ENCODE data around the gene MLST8.

The MLST8 gene

DNA sequence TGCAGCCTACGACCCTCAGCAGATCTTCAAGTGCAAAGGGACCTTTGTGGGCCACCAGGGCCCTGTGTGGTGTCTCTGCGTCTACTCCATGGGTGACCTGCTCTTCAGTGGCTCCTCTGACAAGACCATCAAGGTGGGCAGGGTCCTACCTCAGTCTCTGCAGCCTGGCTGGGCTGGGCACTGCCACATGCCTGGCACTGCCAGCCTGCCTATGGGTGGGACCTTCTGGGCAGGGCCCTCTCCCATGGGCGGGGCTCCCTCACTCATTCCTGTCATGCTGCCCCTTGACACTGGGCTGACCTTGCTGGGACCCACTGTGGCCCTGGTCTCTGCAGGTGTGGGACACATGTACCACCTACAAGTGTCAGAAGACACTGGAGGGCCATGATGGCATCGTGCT lies 31.3 kb upstream of the MLST8 start:
- no peak for DNase-seq

DNA sequence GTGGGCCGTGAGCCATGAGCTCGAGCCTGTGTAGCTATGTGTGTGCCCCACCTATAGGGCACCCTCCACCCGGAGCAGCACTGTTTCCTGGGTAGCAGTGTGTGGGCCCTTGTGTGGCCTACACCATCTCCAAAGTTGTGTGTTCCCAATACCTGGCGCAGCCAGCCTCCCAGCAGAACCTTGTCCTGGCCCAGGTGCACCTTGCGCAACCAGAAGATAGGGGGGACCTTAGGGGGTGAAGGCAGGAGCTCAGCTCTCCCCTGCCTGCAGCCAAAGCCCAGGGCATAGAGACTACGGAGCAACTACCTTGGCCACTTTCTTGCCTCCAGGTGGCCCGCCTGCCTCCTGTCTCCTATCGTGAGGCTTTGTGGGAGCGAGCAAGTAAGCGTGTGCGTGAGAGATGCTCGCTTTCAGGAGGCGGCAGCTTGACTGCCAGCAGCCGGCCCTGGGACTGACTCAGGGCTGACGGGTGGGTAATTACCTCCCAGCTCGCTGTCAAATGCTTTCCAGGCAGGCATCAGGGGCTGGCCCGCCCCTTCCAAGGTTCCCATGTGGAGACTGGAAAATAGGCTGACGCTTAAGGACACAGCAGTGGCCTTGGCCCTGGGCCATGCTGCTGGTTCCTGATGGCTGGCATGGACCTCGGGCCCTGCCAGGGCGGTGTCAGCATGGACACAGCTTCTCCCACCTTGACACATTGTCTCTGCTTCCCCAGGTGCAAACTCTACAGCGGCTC lies 30.7 kb upstream of the MLST8 start:
- DNase-seq: no peak

DNA sequence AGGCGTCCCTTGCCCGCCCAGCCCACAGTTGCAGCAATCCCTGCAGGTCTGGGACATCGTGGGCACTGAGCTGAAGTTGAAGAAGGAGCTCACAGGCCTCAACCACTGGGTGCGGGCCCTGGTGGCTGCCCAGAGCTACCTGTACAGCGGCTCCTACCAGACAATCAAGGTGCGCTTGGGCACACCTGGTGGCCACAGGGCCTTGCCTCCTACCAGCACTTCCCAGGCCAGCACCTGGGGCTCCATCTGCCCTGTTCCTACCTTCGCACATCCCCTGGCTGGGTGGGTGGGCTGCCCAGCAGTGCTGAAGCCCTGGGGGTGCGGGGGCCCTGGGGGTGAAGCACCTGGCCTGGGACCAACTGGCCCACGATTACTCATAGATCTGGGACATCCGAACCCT lies 29.8 kb upstream of the MLST8 start:
- DNase-seq: no peak

DNA sequence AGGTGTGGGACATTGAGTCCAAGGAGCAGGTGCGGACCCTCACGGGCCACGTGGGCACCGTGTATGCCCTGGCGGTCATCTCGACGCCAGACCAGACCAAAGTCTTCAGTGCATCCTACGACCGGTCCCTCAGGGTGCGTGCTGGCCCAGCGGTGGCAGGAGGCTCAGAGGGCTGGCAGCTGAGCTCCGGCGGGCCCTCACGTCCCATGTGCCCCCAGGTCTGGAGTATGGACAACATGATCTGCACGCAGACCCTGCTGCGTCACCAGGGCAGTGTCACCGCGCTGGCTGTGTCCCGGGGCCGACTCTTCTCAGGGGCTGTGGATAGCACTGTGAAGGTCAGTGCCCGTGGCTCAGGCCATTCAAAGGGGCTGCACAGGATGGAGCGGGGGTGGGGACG lies 29.2 kb upstream of the MLST8 start:
- no peak for DNase-seq

DNA sequence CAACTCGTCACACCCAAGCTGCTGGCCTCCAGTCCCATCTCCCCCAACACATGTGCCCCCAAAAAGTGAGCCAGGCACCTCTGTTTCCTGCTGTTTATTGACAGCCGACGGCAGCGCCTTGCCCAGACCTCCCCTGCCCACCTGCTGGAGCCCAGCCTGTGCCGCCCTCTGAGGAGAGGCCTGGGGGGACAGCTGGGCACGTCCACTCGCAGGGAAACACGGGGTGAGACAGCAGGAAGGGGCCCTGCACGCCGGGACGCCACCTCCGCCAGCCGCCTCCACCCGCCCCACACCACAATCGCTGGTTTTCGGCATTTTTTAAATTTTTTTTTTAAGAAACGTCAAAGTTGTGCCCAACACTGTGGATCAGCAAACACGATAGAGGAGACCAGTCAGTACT lies 28.2 kb upstream of the MLST8 start:
- no peak for DNase-seq

DNA sequence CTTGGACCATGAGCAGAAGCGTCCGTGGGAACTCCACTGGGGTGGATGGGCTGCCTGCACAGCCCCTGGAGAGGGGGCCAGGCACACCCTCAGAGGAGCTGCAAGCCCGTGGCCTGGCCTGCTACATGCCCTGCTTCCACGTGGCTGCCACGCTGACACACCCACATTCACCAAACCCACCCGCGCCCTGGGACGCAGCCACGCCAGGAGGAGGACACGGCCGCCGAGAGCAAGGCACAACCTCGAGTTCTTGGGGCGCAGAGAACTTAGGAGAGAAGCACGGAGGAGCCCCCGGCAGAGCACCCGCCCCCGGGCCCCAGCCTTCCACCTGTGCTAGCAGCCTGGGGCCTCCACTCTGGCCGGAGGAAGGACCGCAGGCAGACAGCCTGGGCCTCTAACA lies 27.7 kb upstream of the MLST8 start:
- no peak for DNase-seq

DNA sequence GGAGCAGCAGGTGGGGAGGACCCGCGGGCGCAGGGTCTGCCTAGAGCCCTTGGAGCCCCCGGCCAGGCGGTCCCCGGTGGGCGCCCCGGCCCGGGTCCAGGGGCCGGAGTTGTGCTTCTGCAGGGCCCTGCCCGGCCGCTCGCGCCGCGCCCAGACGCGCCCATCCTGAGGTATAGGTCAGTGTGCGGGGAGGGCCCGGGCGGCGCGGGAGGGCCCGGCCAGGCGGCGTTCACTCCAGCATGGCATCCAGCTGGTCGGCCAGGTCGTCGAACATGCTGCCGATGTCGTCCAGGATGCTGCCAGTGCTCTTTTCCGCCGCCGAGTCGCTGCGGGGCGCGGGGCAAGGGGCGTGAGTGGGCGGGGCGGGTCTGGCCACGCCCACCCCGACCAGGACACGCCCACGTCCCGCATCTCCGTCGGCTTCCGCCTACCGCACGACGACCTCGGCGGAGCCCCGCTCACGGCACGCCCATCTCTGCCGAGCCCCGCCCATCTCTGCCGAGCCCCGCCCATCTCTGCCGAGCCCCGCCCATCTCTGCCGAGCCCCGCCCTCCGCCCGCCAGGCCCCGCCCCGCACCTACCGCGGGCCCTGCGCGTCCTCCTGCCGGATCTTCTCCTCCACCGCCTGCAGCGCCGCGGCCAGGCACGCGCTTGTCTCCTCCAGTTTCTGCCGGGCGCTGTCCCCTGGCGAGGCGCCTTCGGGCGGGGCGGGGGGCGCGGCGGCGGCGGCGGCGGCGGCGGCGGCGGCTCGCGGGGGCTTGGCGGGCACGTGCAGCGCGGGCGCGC lies 26.7 kb upstream of the MLST8 start:
- DNase-seq: peak; percentile 66

DNA sequence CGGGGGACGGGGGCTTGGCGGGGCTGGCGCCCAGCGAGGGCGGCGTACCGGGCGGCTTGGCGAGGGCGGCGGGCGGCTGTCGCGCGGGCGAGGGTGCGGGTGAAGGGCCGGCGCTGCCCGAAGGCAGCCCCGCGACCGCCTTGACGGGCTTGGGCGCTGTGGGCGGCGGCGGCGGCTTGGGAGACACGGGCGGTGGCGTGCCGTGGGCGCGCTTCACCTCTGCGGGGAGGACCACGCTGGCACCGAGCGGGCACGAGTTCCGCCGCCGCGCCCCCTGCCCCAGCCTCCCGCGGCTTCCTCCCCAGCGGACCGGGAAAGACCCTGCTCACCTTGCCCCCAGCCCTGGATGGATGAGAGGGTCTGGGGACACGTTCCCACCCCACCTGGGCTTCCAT lies 26.1 kb upstream of the MLST8 start:
- DNase-seq: no peak

DNA sequence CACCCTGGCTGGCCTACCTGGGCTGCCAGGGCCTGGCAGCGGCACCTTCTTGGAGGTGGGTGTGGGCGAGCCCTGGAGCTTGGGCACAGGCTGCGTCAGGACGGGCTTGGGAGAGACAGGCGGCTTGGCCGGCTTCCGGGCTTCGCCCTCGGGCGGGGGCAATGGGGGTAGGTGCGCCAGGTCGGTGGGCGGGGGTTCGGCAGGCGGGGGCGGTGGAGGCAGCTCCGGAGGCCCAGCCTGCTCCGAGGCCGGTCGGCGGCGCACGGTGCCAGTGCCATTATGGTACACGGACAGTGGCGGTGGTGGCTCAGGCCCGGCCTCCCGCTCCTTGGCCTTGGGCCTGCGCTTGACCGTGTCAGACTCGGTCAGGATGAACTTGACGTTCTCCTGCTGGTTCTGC lies 25.7 kb upstream of the MLST8 start:
- no peak for DNase-seq

DNA sequence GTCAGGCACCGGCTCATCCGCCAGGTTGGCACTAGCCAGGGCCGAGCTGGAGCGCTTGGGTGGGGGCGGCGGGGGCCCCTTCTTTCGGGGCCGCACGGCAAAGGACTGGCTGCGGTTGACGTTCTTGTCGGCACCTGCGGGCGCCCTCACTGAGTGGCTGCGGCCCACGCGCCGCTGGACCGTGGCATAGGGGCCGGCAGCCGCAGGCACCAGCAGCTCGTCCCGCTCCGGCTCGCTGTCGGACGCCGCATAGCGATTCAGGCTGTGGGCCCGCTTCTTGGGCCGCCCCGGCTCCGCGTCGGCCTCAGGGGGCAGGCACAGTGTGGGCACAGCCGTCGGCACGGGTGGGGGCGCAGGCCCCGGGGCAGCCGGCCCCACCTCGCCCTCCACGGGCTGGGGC lies 24.8 kb upstream of the MLST8 start:
- DNase-seq: no peak

DNA sequence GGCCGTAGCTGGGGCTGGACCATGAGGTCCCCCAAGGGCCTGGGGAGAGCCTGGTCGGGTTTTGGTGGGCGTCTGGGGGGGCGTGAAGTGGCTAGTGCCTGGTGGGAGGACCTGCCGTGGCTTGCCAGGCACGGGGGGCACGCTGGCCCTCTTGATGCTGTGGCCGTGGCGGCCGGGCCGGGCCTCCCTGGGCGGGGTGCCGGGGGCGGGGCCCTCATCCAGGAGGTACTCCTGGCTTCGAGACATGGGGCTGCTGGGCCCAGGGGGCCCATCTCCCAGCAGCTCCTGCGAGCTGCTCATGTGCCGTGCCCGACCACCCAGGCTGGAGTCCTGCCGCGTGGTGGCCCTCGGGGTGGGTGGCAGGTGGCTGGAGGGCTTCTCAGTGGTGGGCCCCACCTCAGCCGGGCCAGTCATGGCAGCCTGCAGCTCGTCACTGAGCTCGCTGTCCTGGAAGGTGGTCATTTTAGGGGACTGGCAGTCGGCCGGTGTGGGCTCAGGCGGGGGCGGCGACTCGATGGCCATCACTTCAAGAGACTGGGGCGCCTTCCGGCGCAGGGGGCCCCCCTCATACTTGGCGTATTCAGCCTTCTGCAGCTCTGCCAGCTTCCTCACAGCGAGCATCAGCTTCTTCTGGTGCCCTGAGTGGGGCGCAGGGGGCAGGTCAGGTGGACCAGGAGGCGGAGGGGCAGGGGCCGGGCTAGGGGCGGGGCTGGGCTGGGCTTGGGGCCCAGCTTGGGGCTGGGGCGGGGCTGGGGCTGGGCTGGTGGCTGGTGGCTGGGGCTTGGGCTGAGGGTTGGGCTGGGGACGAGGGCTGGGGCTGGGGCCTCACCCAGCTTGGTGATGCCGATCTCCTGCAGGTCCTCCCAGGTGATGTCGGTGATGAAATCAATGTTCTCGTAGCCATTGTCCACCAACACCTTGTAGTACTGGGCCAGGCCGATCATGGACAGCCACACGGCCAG lies 24.0 kb upstream of the MLST8 start:
- no peak for DNase-seq

DNA sequence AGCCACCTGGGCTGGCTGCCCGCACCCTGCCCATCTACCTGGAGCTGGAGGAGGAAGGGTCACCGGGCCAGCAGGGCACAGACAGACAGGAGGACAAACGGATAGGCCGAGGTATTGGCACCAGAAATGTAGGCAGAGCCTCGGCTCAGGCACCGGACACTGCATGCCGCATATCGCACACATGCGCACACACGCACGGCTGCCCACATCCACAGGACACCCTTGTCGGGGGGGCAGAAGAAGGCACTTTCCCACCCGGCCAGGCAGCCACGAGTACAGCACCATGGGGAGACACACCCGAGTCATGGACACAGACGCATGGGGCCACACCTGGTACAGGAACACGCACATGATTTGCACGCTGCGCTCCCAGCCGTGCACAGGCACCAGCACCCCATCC lies 23.3 kb upstream of the MLST8 start:
- no peak for DNase-seq

DNA sequence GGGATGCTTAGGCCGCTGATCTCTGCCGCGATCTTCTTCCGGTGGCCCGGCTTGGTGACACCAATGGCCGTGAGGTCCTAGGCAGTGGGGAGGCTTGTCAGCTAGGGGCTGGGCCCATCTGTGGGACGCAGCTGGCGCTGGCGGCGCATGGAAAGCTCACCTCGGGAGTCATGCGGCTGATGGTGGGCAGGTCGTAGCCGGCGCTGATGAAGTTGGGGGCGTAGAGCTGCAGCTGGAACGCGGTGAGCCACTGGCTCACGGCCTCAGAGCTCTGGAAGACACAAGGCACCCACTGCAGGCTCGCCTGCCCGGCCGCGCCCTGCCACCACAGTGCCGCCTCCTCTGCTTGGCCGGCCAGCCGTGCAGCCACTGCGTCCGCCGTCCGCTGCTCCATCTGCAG lies 21.6 kb upstream of the MLST8 start:
- no peak for DNase-seq

DNA sequence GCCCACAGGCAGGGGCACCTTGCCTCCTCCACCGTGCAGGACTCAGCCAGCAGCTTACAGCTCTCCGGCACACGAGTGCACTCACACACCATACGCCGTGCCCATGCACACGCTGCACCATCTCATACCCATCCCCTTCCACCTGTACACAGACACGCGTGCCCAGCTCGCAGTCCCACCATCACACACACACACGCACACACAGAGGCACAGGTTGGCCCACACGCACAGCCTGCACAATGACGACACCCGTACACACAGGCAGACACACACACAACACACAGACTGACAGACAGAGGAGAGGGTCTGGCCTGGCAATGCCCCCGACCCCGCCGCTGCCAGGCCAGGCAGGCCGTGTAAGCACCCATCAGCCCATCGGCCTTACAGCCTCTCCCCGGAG lies 20.9 kb upstream of the MLST8 start:
- no peak for DNase-seq

DNA sequence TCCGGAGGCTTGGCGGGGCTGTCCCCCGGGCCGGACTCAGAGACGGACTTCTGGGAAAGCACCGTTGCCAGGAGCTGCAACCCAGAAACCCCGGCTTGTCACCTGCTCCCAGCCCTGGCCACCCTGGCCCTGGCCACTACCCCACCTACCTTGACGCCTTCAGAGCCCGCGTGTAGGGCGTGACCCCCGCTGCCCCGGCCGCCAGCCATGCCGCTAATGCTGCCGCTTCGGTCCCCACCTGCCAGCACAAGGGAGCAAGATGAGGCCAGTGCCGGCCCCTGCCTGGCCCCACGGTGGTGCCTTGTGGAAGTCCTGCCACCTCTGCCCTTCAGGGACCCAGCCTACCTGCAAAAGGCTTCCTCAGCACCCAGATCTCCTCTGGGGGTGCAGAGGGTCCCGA lies 20.3 kb upstream of the MLST8 start:
- no peak for DNase-seq

DNA sequence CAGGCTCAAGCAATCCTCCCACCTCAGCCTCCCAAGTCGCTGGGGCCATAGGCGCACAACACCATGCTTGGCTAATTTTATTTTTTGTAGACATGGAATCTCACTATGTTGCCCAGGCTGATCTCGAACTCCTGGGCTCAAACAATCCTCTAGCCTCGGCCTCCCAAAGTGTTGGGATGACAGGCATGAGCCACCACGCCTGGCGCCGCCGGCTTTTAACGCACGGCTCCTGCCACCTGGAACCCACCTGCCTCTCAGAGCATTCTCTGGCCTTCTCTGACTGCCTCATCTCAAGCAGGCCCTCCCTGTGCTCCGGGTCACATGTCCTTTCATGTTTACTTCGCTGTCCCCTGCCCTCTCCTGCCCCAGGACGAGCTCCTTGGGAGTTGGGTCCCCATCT lies 19.2 kb upstream of the MLST8 start:
- no peak for DNase-seq

DNA sequence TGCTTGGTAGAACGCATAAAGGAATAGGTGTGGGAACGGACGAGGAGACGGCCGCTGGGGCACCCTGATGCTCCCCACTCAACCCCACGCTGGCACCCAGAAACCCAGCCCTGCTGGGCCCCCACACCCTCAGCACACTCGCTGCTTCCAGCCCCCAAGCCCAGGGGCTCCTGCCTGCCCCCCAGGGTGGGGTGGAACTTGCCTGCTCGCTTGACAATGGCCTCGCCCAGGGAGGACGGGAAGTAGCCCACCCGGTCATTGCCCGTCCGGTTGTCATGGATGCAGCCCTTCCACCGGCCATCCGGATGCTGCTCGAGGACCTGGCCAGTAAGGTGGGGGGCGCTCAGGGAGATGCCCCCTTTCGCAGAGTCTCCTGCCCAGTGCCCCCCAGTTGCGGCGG lies 18.7 kb upstream of the MLST8 start:
- DNase-seq: no peak

DNA sequence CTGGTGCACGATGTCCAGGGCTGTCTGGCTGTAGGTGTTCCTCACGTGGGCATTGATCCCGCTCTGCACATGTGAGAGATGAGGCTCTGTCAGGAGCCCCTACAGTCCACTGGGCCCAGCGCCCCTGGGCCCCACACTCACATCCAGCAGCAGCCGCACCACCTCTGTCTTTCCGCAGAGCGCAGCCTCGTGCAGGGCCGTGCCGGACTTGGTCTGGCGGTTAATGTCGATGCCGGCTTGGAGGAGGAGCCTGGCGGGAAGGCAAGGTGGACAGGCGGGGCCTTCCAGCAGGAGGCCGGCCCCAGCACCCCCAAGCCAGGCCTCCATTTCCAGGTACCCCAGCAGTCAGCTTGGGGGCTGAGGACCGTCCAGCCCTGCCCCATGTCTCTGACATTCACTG lies 18.0 kb upstream of the MLST8 start:
- no peak for DNase-seq

DNA sequence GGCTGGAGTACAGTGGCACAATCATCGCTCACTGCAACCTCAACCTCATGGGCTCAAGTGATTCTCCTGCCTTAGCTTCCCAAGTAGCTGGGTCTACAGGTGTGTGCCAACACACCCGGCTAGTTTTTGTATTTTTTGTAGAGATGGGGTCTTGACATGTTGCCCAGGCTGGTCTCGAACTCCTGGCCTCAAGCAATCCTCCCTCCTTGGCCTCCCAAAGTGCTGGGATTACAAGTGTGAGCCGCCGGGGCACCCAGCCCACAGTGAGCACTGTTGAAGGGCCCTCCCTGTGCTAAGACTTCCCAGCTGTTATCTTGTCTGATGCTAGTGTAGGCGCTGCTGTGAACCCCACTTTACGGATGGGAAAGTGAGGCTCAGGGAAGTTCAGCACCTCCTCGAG lies 16.9 kb upstream of the MLST8 start:
- DNase-seq: no peak

DNA sequence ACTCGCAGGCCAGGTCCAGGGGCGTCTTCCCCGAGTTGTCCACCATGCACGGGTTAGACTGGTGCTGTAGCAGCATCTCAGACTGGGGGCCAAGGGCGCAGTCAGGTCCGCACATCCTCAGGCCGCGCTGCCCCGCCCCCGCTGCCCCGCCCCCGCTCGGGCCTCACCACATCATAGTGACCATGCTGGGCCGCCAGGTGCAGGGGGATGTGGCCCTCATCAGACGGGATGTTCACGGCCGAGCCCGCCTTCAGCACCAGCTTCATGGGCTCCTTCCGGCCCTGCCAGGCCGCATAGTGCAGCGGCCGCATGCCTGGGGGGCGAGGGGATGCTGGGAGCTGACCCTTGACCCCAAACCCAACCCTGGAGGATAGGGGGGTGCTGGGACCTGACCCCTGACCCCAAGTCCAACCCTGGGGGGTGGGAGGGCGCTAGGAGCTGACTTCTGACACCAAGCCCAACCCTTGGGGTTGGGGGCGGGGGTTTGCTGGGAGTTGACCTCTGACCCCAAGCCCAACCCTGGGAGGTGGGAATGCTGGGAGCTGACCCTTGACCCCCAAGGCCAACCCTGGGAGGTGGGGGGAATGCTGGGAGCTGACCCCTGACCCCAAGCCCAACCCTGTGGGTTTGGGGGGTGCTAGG lies 15.9 kb upstream of the MLST8 start:
- no peak for DNase-seq

DNA sequence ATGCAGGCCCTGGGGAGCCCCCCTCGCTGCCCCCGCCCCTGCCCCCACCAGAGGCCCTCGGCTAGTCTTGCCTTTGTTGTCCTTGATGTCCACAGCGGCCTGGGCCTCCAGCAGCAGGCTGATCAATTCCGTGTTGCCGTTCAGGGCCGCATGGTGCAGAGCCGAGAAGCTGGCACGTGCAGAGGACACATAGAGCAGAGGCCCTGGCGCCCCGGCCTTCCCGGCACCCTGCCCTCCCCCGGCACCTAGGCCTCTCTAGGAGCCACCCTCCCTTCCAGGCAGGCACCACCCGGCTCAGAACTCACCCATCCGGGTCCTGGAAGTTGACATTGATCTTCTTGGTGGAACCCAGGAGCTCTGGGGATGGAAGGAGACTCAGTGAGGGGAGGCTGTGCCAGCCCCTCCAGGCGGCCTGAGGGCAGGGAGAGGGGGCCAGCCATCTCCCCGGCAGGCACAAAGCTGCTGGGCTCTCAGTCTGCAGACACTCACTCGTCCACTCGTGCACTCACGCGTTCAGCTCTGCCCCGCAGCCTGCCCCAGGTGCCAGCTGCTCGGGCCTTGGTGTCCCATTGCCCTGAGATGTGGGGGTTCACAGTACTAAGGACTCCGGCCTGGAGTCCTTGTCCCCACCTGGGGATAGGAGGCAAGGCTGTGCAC lies 15.1 kb upstream of the MLST8 start:
- no peak for DNase-seq

DNA sequence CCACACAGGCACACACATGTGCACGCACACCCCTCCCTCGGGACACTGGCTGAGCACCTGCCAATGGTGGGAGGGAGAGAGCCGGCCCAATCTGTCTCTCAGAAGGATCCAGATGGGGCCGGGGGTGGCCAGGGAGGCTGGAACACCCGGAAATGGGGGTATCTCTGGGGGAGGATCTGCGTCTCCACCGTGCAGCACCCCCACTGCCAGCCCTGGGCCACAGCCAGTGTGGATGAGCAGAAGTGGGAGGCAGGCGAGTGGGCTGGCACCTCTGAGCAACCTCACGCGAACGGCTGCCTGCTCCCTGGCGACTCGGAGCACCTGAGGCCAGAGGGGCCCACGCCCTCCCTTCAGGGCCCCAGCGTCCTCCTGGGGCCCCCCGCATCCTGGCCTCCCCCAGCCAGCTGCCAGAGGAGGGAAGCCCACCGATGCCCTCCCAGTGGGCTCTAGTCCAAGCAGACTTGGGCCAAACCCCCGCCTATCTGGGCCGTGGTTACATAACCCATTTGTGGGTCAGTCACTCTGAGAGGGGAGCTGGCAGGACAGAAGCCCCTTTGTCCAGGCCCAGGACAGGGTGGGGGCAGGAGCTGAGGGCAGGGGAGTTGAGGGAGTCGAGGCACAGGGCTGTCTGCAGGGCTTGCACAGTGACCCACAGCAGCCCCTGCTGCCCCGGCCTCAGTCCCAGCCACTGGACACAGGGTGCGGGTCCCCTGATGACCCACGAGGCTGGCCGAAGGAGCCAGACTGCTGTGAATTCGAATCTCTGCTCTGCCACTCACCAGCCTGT lies 14.4 kb upstream of the MLST8 start:
- DNase-seq: no peak

Data from islet precursor cell (in vitro differentiated cells).